Peyer's patch (tissue), 4 donors: ENCODE results near the gene DNAJB12.

ENCODE experiments used
- CTCF ChIP-seq, 6 experiments: fragments of 450-650 bp in 4 of 6; fragments of 200-600 bp in 2 of 6; sonication (generic) in 1 of 6; IDR thresholded peaks; one replicate each; pipeline ENCODE4 v1.5.1; 2017 to 2019; ENCODE audit warnings: antibody characterized with exemption in 6 of 6, mild to moderate bottlenecking in 3 of 6, moderate library complexity in 1 of 6
- POLR2A ChIP-seq, 2 donors: fragments of 450-650 bp; IDR thresholded peaks; one replicate each; pipeline ENCODE4 v1.5.1; 2017; ENCODE audit warnings: antibody characterized with exemption in 2 of 2, mild to moderate bottlenecking in 2 of 2, moderate library complexity in 2 of 2

DNA sequence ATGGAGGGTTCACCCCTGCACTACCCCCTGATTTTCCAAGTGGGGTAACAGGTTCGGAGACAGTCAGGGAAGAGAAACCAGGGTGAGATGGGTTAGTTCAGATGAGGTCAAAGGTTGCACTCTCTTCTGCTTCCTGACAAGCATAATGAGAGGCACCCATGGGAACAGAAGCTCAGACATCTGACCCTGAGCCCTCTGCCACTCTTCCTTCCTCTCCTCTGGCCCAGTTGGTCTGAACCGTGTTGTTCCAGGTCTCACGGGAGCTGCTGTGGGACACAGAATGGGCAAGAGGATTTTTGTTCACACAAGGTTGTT is 38.4 kb downstream of the DNAJB12 start:
- TF ChIP-seq CTCF (IDR thresholded peaks at IDR 0.05) (no peak), POLR2A (IDR thresholded peaks at IDR 0.05) (no peak)
